DND-41 (cell line): Measurements from ENCODE around the gene MFAP2.

Experiments
- CTCF ChIP-seq: IDR thresholded peaks from 2 replicates; pipeline ENCODE4 v1.5.1; 2012; ENCODE audit warnings: borderline replicate concordance, low read length, moderate library complexity, mild to moderate bottlenecking; ENCODE audit not compliant: poor library complexity, severe bottlenecking; ENCODE audit errors: extremely low read depth
- EZH2 ChIP-seq: IDR thresholded peaks from 3 replicates; pipeline ENCODE4 v1.6.1; 2012; ENCODE audit warnings: borderline replicate concordance, low read depth, mild to moderate bottlenecking, moderate library complexity, low read length, inconsistent platforms; ENCODE audit not compliant: severe bottlenecking

GRCh38 chr1:16967962-16968361, 12.5 kb downstream of the MFAP2 start:
- no peak for TF ChIP-seq CTCF
- no peak for TF ChIP-seq EZH2
